GM18909 (cell line): Measurements from ENCODE around the gene PRKCE.

Experiments
- ATAC-seq: cut with Tn5 transposase; IDR thresholded peaks from one replicate; pipeline ENCODE4 v1.9.1; 2021; ENCODE audit warnings: mild to moderate bottlenecking; ENCODE audit not compliant: unreplicated experiment, poor library complexity

Gene PRKCE

DNA sequence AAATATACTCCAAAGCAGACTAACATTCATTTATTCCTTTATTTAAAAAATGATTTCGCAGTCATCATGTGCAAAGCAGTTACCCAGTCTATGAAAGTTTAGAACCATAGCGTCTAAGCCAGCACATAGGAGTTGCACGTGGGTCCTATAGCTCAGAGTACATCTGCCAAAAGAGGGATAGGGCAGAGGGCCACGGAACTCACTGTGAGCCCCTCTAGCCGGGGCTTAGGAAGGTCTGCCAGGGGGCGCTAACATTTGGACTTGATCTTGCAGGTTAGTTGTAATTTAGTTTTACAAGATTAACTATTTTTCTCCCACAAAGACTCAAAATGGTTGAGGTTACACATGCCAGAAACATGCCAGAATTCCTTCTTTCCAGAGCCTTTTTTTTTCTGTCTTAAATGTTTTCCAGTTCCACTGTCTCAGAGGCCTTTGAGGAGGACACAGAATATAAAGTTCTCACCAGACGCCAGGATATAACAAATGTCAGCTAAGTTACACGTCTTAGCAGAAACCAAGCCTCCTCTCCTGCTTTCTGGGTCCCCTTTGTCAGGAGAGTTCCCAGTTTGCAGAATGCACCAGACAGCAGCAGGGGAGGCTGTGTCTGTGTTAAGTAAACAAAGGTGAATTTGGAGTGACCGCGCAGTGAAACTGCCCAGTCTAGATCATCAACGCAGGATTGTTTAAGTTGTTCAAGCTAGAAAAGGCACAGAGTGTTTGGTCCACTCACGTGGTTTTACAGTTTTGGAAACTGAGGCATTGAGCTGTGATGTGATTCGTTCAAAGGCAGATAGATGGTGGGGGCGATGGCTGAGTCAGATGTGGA, 292.0 kb downstream of the PRKCE start:
- no peak for ATAC-seq

DNA sequence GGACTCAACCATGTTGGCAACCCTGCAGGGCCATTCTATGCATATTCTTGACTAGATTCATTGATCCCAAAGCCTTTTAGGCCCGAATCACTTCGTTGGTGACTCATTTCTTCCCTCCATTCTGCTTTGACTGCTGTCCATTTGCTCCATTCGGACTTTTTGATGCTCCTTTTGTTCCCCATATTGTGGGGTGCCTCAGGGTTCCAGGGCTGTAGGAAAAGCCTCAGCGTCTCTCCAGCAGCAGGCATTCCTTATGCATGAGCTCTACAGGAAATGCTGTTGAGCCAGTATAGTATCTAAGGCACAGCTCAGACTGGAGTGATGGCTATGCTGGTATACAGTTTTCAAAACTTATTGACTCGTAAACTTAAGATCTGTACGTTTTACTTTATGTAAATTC, 292.6 kb downstream of the PRKCE start:
- no peak for ATAC-seq

- no peak for ATAC-seq
Measured at GRCh38 chr2:45945302-45945717, 293.8 kb downstream of the PRKCE start.

DNA sequence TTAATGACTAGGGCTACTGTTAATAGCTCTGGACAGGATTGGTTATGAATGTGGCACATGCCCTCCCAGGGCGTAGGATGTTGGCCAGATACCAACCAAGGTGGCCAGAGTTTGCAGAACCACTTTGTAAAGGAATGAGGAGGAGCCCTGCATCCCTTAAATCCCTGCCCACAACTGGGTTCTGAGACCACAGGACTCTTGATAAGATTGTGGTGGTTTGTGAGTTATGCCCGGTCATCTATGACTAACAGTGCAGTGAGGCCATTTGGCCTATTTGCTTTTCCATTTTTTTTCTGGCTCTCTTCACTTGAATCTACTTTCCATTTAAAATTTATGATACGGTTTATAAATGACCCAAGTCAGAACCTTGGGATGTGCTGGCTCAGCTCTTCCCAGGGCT, 294.5 kb downstream of the PRKCE start:
- ATAC-seq: no peak

DNA sequence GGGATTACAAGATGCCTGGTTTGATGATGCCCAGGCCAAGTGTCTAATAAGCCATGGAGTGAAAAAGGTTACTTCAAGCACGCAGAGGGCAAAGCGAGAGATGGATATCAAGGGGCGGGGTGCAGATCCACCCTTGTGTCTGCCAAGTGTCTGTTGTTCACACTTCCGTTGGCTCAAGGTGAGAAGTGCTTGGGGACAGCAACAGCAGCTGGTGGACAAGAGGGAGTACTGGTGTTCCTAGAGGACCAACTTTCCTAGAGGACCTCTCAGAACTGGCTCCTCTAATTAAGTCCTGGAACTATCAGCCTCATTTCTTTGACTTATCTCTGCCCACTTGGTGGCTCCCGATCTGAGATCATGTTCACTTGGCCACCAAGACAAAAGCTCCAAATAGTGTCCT, 299.1 kb downstream of the PRKCE start:
- no peak for ATAC-seq

GRCh38 chr2:45951025-45951727, 299.7 kb downstream of the PRKCE start:
- no peak for ATAC-seq

GRCh38 chr2:45952591-45952990, 301.1 kb downstream of the PRKCE start:
- ATAC-seq: no peak

GRCh38 chr2:45953376-45954027, 302.0 kb downstream of the PRKCE start:
- no peak for ATAC-seq

- ATAC-seq: no peak
Measured at GRCh38 chr2:45954233-45954850, 302.9 kb downstream of the PRKCE start.

DNA sequence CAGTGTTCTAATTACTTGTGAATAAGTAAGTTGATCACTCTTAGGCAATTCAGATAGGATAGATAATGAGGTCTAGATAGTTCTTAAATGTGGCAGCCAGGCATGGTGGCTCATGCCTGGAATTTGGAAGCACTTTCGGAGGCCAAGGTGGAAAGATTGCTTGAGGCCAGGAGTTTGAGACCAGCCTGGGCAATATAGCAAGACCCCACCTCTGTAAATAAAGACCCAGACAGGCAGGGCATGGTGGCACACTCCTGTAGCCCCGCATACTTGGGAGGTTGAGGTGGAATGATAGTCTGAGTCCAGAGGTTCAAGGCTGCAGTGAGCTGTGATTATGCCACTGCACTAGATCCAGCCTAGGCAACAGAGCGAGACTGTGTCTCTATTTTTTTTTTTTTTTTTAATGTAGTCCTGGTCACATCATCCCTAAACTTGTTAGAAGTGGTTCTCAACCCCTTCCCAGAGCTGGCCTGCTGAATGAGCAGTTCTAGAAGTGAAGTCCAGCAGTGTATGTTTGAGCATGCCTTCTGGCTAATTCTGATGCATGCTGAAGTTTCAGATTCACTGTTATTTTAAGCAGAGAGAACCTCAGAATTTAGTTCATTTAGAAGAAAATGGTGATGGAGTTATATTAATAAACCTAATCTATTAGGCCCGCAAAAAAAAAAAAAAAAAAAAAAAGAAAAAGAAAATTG, 306.2 kb downstream of the PRKCE start:
- ATAC-seq: no peak

DNA sequence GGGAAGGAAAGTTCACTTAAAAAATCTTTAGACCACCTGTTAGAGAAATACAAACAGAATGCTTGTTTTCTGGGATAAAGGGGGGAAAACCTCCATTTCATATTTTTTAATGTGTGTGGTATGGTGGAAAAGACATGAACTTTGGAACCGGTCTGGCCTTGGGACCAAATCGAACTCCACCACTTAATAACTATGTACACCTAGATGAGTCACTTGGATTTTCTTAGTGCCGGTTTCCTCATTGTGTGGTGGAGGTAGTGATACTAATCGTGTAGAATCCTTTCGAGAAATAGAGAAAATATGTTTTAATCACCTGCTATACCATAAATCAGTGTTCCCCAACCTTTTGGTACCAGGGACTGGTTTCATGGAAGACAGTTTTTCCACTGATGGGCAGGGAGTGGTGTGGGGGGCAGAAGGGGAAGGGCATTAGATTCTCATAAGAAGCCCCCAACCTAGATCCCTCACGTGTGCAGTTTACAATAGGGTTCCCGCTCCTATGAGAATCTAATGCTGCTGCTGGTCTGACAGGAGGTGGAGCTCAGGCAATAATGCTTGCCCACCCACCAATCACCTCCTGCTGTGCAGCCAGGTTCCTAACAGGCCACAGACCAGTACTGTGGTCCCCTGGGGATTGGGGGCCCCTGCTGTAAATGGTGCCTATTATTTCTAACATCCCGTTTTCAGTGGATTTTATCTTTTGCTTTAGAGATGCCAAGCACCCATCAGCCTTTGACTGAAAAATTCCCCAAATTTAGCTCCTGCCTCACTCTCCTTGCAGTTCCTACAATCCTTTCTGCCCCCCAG, 308.8 kb downstream of the PRKCE start:
- no peak for ATAC-seq

DNA sequence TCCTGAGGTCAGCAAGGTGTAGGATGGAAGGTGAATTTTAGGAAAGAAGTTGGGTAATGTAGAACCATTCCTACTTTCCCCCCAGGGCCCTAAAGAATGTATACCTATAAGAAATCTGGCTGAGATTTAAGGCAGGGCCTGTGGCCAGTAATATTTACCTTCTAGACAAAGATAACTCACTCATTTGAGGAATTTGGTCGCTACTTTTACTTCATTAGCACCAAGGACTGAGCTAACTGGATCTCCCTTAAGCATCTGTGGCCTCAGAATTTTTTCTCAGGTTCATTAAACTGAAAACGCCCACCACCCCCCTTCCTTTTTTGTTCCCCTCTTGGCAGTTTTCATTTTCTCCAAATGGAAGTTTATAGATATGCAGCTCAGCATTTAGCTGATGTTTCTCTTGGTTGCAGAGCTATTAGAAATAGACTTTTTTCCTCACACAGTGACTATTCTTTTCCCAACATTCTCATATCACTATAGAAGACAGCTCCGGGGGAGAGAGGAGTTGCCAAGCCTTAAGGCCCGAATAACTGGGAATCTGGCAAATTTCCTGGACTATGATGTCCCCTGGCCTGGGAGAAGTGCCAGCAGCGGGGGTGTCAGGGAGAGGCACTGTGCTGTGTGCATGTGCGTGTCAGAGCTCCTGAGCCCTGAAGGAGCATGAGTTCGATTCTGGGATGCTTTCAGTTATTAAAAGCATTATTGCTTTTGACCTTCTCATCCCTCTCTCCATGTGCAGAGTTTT, 310.9 kb downstream of the PRKCE start:
- ATAC-seq: no peak

DNA sequence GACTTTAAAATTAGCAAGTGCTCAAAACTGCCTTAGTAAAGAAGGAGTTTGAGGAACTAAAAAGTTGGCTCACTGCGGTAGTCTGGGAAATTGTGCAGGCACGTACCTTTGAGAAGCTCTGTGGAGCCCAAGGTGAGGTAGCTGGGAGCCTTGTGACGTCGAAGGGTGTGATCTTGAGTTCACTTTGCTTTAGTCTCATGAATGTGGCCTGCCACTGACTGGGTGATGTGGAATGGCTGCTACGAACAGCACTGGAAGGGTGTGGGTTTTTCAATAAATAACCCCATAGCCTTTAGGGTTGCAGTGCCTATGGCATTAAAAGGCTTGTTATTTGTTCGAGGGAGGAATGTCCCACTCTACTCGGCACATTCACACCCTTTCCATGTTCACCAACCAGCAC, 312.3 kb downstream of the PRKCE start:
- ATAC-seq: no peak

GRCh38 chr2:45964223-45964841, 312.9 kb downstream of the PRKCE start:
- no peak for ATAC-seq

- no peak for ATAC-seq
Measured at GRCh38 chr2:45964906-45965305, 313.4 kb downstream of the PRKCE start.

GRCh38 chr2:45965871-45966498, 314.5 kb downstream of the PRKCE start:
- ATAC-seq: no peak

DNA sequence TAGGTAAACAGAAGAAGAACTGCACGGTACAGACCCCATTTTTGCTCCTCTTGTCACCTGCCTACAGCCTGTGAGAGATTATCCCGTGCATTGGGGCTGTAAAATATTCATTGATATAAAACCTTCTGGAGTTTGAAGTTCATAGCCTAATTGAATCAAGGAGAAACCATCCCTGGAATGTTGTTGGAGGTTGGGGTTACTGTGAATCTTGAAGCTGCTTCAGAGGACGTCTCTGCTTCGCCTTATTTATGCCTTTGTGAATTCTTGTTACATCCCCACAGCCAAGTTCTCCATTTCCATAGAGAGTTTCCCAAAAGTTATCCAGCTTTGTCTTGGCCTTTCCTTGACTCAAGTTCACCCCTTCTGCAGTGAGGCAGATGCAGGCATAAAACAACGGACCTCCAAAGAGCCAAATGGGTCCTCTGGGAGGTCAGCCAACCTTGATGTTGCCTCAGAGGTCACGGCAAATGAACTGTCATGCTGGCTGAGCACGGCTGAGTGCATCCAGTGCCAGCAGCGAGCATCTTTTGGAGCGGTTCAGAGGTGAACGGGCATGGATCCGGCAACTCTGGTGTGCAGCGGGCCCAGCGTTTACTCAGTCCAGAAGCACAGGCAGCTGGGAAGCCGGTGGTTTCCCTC, 317.6 kb downstream of the PRKCE start:
- no peak for ATAC-seq
